ENCODE data around the gene FAM180B.

- TF ChIP-seq GATA2 (IDR thresholded peaks at IDR 0.05; ENCODE audit: low read depth, low read length) (no peak), GATA3 (IDR thresholded peaks at IDR 0.05; ENCODE audit: low read depth, low read length) (no peak)
Observed at GRCh38 chr11:47550288-47551047, 36.0 kb upstream of the FAM180B start.
